Endothelial cell of umbilical vein (primary cell): ENCODE results near the gene TIMM10. TPM values are rescaled to one million over a fixed set of nuclear protein-coding genes. Genes with fewer than 3 reads are reported as not detected.

Experiments used
- BruUV-seq: library from RNA; stranded (reverse); fragments of 400-500 nt; replicated peaks from 2 replicates; lab custom pipeline; 2021; lab: Mats Ljungman, UMichigan
- CTCF ChIA-PET: fragments of 300-600, 350-600 bp; sonication (Branson Sonifier 250); formaldehyde crosslinking; loops from one replicate; lab custom pipeline; 2021; ENCODE audit warnings: antibody characterized with exemption, inconsistent platforms; lab: Charles Lee
- POLR2A ChIA-PET: fragments of 300-600, 350-600 bp; sonication (Branson Sonifier 250); formaldehyde crosslinking; loops from one replicate; lab custom pipeline; 2021; ENCODE audit warnings: antibody characterized with exemption, inconsistent platforms; lab: Charles Lee
- DNase-seq: peaks from one replicate; pipeline ENCODE4 v3.0.0-alpha.2; 2011; ENCODE audit warnings: low read depth, low spot score
- FAIRE-seq: peaks from 2 replicates; lab custom pipeline; 2011; peaks lifted over from hg19 to GRCh38; lab: Jason Lieb, UNC
- H2AFZ ChIP-seq: 2 replicates; pipeline ENCODE4 v1.6.0; 2012; ENCODE audit warnings: low read depth, low read length, control low read depth, inconsistent platforms
- H3K27ac ChIP-seq: 2 replicates; pipeline ENCODE4 v1.5.1; 2011; ENCODE audit warnings: low read depth, mild to moderate bottlenecking, control low read depth, low read length, moderate library complexity; ENCODE audit not compliant: insufficient read depth
- H3K27me3 ChIP-seq, 2 experiments: 2 replicates each; pipeline versions ENCODE4 v1.6.0 to v1.6.1; 2011; ENCODE audit warnings: low read length in 2 of 2, mixed read lengths in 1 of 2; ENCODE audit not compliant: control insufficient read depth in 2 of 2, insufficient read depth in 2 of 2
- H3K36me3 ChIP-seq, 2 experiments: 2 replicates in 1 of 2; 3 replicates in 1 of 2; pipeline ENCODE4 v1.5.1; 2011; ENCODE audit warnings: low read length in 2 of 2, mild to moderate bottlenecking in 1 of 2, moderate library complexity in 1 of 2; ENCODE audit not compliant: control insufficient read depth in 2 of 2, insufficient read depth in 2 of 2; ENCODE audit errors: extremely low read depth in 1 of 2
- H3K4me1 ChIP-seq: 3 replicates; pipeline ENCODE4 v1.5.1; 2011; ENCODE audit warnings: mild to moderate bottlenecking, low read length; ENCODE audit not compliant: control insufficient read depth, insufficient read depth; ENCODE audit errors: extremely low read depth
- H3K4me2 ChIP-seq: 2 replicates; pipeline ENCODE4 v1.6.1; 2011; ENCODE audit warnings: low read length, control low read depth, mixed read lengths; ENCODE audit not compliant: insufficient read depth
- H3K4me3 ChIP-seq, 3 experiments: fragments of 200-600 bp in 1 of 3; sonication (generic), shearing (Covaris generic) in 1 of 3; replicated peaks in 1 of 3; 2 replicates each; pipeline ENCODE4 v1.5.1; 2011 to 2016; ENCODE audit warnings: control low read depth in 3 of 3, low read length in 3 of 3, mild to moderate bottlenecking in 2 of 3, inconsistent platforms in 1 of 3, low read depth in 1 of 3, moderate library complexity in 1 of 3; ENCODE audit not compliant: insufficient read depth in 1 of 3
- H3K79me2 ChIP-seq: 2 replicates; pipeline ENCODE4 v1.6.0; 2012; ENCODE audit warnings: low read length, inconsistent platforms; ENCODE audit not compliant: control insufficient read depth, insufficient read depth
- H3K9ac ChIP-seq: replicated peaks from 2 replicates; pipeline ENCODE3; 2011; ENCODE audit warnings: low read length, control low read depth; ENCODE audit not compliant: insufficient read depth; ENCODE audit errors: extremely low read depth
- H3K9me1 ChIP-seq: replicated peaks from 3 replicates; pipeline ENCODE4 v1.6.0; 2011; ENCODE audit warnings: mild to moderate bottlenecking, low read length; ENCODE audit not compliant: control insufficient read depth, insufficient read depth; ENCODE audit errors: extremely low read depth
- H3K9me3 ChIP-seq: replicated peaks from 2 replicates; pipeline ENCODE4 v1.5.1; 2012; ENCODE audit warnings: low read length, inconsistent platforms; ENCODE audit not compliant: control insufficient read depth, insufficient read depth
- H4K20me1 ChIP-seq: replicated peaks from 2 replicates; pipeline ENCODE3; 2011; ENCODE audit warnings: mild to moderate bottlenecking, low read length; ENCODE audit not compliant: control insufficient read depth, insufficient read depth; ENCODE audit errors: extremely low read depth
- EZH2 ChIP-seq: IDR thresholded peaks from 2 replicates; pipeline ENCODE4 v1.6.1; 2012; ENCODE audit warnings: borderline replicate concordance, low read depth, mild to moderate bottlenecking, moderate library complexity, low read length, inconsistent platforms; ENCODE audit not compliant: severe bottlenecking
- FOS ChIP-seq: IDR thresholded peaks from 2 replicates; pipeline ENCODE4 v1.6.1; 2011; ENCODE audit warnings: mild to moderate bottlenecking, low read length, moderate library complexity, borderline replicate concordance; ENCODE audit not compliant: insufficient read depth
- GATA2 ChIP-seq: IDR thresholded peaks from 2 replicates; pipeline ENCODE4 v1.7.0; 2011; ENCODE audit warnings: low read depth, mild to moderate bottlenecking, moderate library complexity, mixed read lengths, low read length; ENCODE audit not compliant: insufficient read length, insufficient read depth
- JUN ChIP-seq: IDR thresholded peaks from 2 replicates; pipeline ENCODE4 v1.6.1; 2011; ENCODE audit warnings: borderline replicate concordance, low read depth; ENCODE audit not compliant: insufficient read length, insufficient read depth
- MYC ChIP-seq: IDR thresholded peaks from one replicate; pipeline ENCODE4 v1.6.1; 2011; ENCODE audit warnings: mild to moderate bottlenecking, low read depth, low read length
- POLR2A ChIP-seq: IDR thresholded peaks from 2 replicates; pipeline ENCODE4 v1.6.1; 2012; ENCODE audit warnings: low read depth, mild to moderate bottlenecking, control low read depth, low read length
- POLR2AphosphoS5 ChIP-seq: IDR thresholded peaks from 2 replicates; pipeline ENCODE4 v1.6.1; 2012; ENCODE audit warnings: low read depth, mild to moderate bottlenecking, control low read depth, low read length, moderate library complexity; ENCODE audit not compliant: insufficient read depth
- dilution Hi-C: fragments of 300-500 bp; cut with MboI; formaldehyde crosslinking; loops from one replicate; pipeline ENCODE4 v1.15.0; 2019; ENCODE audit warnings: low sequenced_read_pairs; ENCODE audit not compliant: extremely low pct_ligation_motif_present
- intact Hi-C: fragments of 100-400 bp; cut with micrococcal nuclease; formaldehyde crosslinking; loops from one replicate; pipeline ENCODE4 v1.10.0; 2022
- polyA plus RNA-seq, 4 experiments: library from polyadenylated mRNA; depleted of rRNA in 3 of 4; stranded (reverse) in 3 of 4; unstranded in 1 of 4; fragments of >200 nt; gene quantifications; 2 replicates each; pipeline versions ENCODE4 v1.2.1 to v1.2.3, GENCODE V29; 2011 to 2012; ENCODE audit warnings: missing spikeins in 1 of 4
- total RNA-seq: library from RNA; stranded (reverse); gene quantifications from 2 replicates; pipeline ENCODE4 v1.2.3, GENCODE V29; 2021
- TF ChIP-seq, protein P1 (sequence below), 2 donors: IDR thresholded peaks; 1 replicate in 1 of 2; 2 replicates in 1 of 2; pipeline ENCODE4 v1.5.1; 2011; ENCODE audit warnings: low read length in 2 of 2, mild to moderate bottlenecking in 2 of 2, moderate library complexity in 2 of 2, control low read depth in 1 of 2, inconsistent platforms in 1 of 2, low read depth in 1 of 2; ENCODE audit not compliant: insufficient read depth in 1 of 2; ENCODE audit errors: extremely low read depth in 1 of 2
- TF ChIP-seq, protein P2 (sequence below): IDR thresholded peaks from 2 replicates; pipeline ENCODE4 v1.6.1; 2011; ENCODE audit not compliant: insufficient read depth, insufficient read length

TIMM10 gene
- total and polyA plus RNA-seq, 2 donors (not counting 3 experiments of a cell fraction or from before 2014, with no cell fraction given): 64.2 to 128 TPM

DNA sequence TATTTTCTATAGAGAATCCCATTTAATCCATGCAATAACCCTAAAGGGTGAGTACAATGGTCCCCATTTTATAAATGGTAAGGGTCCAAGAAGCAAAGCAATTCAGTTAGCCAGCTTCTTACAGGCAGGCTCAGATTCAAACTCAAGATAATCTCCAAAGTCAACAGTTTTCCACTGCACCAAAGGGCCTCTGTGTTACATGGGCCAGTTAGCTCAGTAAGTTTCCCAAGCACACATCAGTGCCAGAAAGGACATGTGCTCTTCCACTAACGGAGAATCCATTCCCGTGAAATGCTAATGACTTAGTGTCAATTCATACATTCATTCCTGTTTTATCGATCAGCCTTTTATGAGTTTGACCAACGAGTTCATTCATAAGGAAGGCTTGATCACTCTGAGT, 26.0 kb downstream of the TIMM10 start:
- intact Hi-C loops: no loop called here
- H3K79me2 ChIP-seq: no peaks in the 10 kb centered on the region
- dilution Hi-C loops: no loop called here
- H3K9ac ChIP-seq: no peak overlapping the region
- no peaks in the 10 kb centered on the region for H3K9me3 ChIP-seq
- no peaks in the 10 kb centered on the region for H3K9me1 ChIP-seq
- ChIA-PET POLR2A (interaction anchor here (0.6 kb wide), 1 partner anchor 18 kb away, joined by 3 read pairs; no protein-coding TSS in a partner anchor), CTCF (interaction anchor here (1.1 to 8.2 kb wide), 3 partner anchors 11 to 33 kb away, joined by 3 to 95 read pairs (median 6); partner anchors contain the start of gene SMTNL1)
- no peaks in the 10 kb centered on the region for H3K36me3 ChIP-seq
- H3K27ac ChIP-seq: no peak overlapping the region
- H2AFZ ChIP-seq: no peak overlapping the region
- no peak overlapping the region for H3K4me3 ChIP-seq
- TF ChIP-seq POLR2AphosphoS5 (no peak), FOS (no peak), EZH2 (no peak), MYC (no peak)
- DNase-seq: no peak
- no peak overlapping the region for H3K4me2 ChIP-seq
- FAIRE-seq: no peak
- no peaks in the 10 kb centered on the region for H4K20me1 ChIP-seq
- no peaks in the 10 kb centered on the region for H3K27me3 ChIP-seq
- peaks cover 5% of the 10 kb centered on the region for H3K4me1 ChIP-seq
- no TSS peak for BruUV-seq

DNA sequence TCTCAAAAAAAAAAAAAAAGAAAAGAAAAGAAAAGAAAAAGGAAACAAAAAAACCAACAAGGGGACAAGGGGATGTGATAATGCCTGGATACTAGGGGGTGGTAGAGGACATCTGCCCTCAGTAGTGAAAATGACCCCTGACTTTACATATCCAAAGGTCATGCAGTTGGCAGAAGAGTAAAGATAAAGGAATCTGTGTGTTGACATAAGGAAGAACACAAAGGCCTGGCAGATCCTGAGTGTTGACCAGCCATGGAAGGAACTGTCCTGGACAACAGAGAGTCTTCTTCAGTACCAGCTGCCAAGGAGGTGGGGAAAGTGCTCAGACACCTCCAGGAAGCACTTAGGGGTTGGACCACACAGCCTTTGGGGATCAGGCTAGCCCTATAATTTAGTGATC, 27.7 kb downstream of the TIMM10 start:
- no peak for FAIRE-seq
- dilution Hi-C loops: no loop called here
- CTCF ChIA-PET: interaction anchor here (0.7 to 8.2 kb wide), 2 partner anchors 9 to 213 kb away, joined by 3 to 95 read pairs; no protein-coding TSS in a partner anchor

More for the DNA sequence above, 27.7 kb downstream of the TIMM10 start:
- DNase-seq: no peak
- Histone ChIP-seq H3K4me2 (no peak overlapping the region), H3K79me2 (no peaks in the 10 kb centered on the region), H3K27me3 (no peaks in the 10 kb centered on the region), H2AFZ (no peak overlapping the region), H3K9me3 (no peaks in the 10 kb centered on the region), H3K4me3 (no peak overlapping the region), H3K4me1 (peaks cover 7% of the 10 kb centered on the region), H3K9me1 (no peaks in the 10 kb centered on the region), H3K9ac (no peak overlapping the region), H3K36me3 (no peaks in the 10 kb centered on the region), H4K20me1 (no peaks in the 10 kb centered on the region), H3K27ac (no peak overlapping the region)
- no TSS peak for BruUV-seq
- POLR2A ChIA-PET: no interaction called here
- intact Hi-C loops: no loop called here
- TF ChIP-seq EZH2 (no peak), JUN (no peak), GATA2 (no peak), POLR2A (no peak), POLR2AphosphoS5 (no peak), MYC (no peak), FOS (no peak)
- TF ChIP-seq, protein P1, sequence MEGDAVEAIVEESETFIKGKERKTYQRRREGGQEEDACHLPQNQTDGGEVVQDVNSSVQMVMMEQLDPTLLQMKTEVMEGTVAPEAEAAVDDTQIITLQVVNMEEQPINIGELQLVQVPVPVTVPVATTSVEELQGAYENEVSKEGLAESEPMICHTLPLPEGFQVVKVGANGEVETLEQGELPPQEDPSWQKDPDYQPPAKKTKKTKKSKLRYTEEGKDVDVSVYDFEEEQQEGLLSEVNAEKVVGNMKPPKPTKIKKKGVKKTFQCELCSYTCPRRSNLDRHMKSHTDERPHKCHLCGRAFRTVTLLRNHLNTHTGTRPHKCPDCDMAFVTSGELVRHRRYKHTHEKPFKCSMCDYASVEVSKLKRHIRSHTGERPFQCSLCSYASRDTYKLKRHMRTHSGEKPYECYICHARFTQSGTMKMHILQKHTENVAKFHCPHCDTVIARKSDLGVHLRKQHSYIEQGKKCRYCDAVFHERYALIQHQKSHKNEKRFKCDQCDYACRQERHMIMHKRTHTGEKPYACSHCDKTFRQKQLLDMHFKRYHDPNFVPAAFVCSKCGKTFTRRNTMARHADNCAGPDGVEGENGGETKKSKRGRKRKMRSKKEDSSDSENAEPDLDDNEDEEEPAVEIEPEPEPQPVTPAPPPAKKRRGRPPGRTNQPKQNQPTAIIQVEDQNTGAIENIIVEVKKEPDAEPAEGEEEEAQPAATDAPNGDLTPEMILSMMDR (IDR thresholded peaks at IDR 0.05; ENCODE audit: extremely low read depth in 1 of 2, insufficient read depth in 1 of 2, low read depth in 1 of 2, low read length in 2 of 2): no peak
- TF ChIP-seq, protein P2, sequence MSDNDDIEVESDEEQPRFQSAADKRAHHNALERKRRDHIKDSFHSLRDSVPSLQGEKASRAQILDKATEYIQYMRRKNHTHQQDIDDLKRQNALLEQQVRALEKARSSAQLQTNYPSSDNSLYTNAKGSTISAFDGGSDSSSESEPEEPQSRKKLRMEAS: no peak
